MM.1S (cell line): ENCODE results near the gene ABCA1.

Experiments used
- DNase-seq: peaks from one replicate; pipeline ENCODE4 v3.0.0-alpha.2; 2015
- H2AFZ ChIP-seq: fragments of 300-600 bp; sonication (generic); 2 replicates; pipeline ENCODE4 v1.6.0; 2016; ENCODE audit warnings: antibody characterized with exemption, low read length
- H3F3A ChIP-seq: fragments of 300-600 bp; sonication (generic); 2 replicates; pipeline ENCODE4 v1.6.1; 2016; ENCODE audit warnings: mild to moderate bottlenecking, antibody characterized with exemption, low read length, moderate library complexity, mixed read lengths; ENCODE audit not compliant: insufficient read depth
- H3K27ac ChIP-seq: fragments of 300-600 bp; sonication (generic); 2 replicates; pipeline ENCODE4 v1.5.1; 2016; ENCODE audit warnings: mild to moderate bottlenecking, low read length
- H3K27me3 ChIP-seq: fragments of 300-600 bp; sonication (generic); replicated peaks from 2 replicates; pipeline ENCODE4 v1.6.0; 2016; ENCODE audit warnings: low read length; ENCODE audit not compliant: insufficient read depth
- H3K36me3 ChIP-seq: fragments of 300-600 bp; sonication (generic); replicated peaks from 2 replicates; pipeline ENCODE4 v1.6.1; 2016; ENCODE audit warnings: mild to moderate bottlenecking, low read length, mixed read lengths; ENCODE audit not compliant: insufficient read depth
- H3K4me1 ChIP-seq: fragments of 300-600 bp; sonication (generic); 2 replicates; pipeline ENCODE4 v1.6.1; 2016; ENCODE audit warnings: low read length, mixed read lengths
- H3K4me2 ChIP-seq: fragments of 300-600 bp; sonication (generic); 2 replicates; pipeline ENCODE4 v1.6.0; 2016; ENCODE audit warnings: low read depth, low read length
- H3K4me3 ChIP-seq: fragments of 300-600 bp; sonication (generic); 2 replicates; pipeline ENCODE4 v1.5.1; 2016; ENCODE audit warnings: low read length, mixed read lengths
- H3K79me2 ChIP-seq: fragments of 300-600 bp; sonication (generic); 2 replicates; pipeline ENCODE4 v1.6.1; 2016; ENCODE audit warnings: mixed run types, low read length, mixed read lengths
- H3K9ac ChIP-seq: fragments of 300-600 bp; sonication (generic); 2 replicates; pipeline ENCODE4 v1.6.1; 2016; ENCODE audit warnings: low read length, mixed read lengths
- H3K9me2 ChIP-seq: fragments of 300-600 bp; sonication (generic); replicated peaks from 2 replicates; pipeline ENCODE4 v1.6.1; 2016; ENCODE audit warnings: mild to moderate bottlenecking, low read length, mixed read lengths; ENCODE audit not compliant: insufficient read depth
- H3K9me3 ChIP-seq: fragments of 300-600 bp; sonication (generic); replicated peaks from 2 replicates; pipeline ENCODE4 v1.6.1; 2016; ENCODE audit warnings: mild to moderate bottlenecking, low read length, mixed read lengths; ENCODE audit not compliant: insufficient read depth
- H4K20me1 ChIP-seq: fragments of 300-600 bp; sonication (generic); 2 replicates; pipeline ENCODE4 v1.6.1; 2016; ENCODE audit warnings: mild to moderate bottlenecking, low read length, moderate library complexity, mixed read lengths; ENCODE audit not compliant: insufficient read depth
- EZH2 ChIP-seq: fragments of 300-600 bp; sonication (generic); optimal IDR thresholded peaks from 2 replicates; pipeline ENCODE3; 2017; ENCODE audit warnings: low read depth, mild to moderate bottlenecking, antibody characterized with exemption, low read length, mixed read lengths
- EZH2phosphoT487 ChIP-seq: fragments of 300-600 bp; sonication (generic); IDR thresholded peaks from 2 replicates; pipeline ENCODE4 v1.6.1; 2018; ENCODE audit warnings: antibody characterized with exemption, low read length
- TF ChIP-seq, protein P1 (sequence below): fragments of 300-600 bp; sonication (generic); IDR thresholded peaks from 2 replicates; pipeline ENCODE4 v1.5.1; 2016; ENCODE audit warnings: antibody characterized with exemption, low read length, mixed read lengths

The ABCA1 gene

DNA sequence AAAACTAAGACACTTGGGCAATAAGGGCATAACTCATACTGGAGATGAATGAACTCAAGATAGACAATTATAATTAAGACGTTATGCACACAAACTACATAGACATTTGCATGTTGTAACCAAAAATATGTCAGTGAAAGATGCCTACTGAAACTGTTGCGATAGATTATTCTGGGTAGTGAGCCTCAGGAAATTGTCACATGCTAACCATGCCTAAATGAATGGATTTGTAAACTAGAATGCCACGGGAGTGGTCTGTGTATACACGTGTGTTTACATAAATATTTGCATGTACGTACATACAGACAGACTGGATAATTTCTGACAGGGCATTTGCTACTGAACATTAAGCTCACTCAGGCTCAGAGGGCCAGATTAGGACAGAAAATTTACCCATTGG, 162.8 kb downstream of the ABCA1 start:
- Histone ChIP-seq H2AFZ (peak overlapping the region; percentile 100; the same call in 1 of the 2 replicates), H3K9ac (peak overlapping the region; percentile 75; the same call in 1 of the 2 replicates), H3K4me1 (peaks cover 10% of the 10 kb centered on the region), H3K27ac (peak overlapping the region; percentile 49; the same call in 1 of the 2 replicates), H3K36me3 (no peaks in the 10 kb centered on the region), H3K27me3 (no peaks in the 10 kb centered on the region), H3K9me3 (no peaks in the 10 kb centered on the region), H3K79me2 (no peaks in the 10 kb centered on the region), H3K4me2 (peak overlapping the region; percentile 95), H3F3A (peaks cover 20% of the 10 kb centered on the region), H3K4me3 (peak overlapping the region; percentile 87), H3K9me2 (no peaks in the 10 kb centered on the region), H4K20me1 (no peaks in the 10 kb centered on the region)
- DNase-seq, result peak; percentile 43
- TF ChIP-seq, protein P1, sequence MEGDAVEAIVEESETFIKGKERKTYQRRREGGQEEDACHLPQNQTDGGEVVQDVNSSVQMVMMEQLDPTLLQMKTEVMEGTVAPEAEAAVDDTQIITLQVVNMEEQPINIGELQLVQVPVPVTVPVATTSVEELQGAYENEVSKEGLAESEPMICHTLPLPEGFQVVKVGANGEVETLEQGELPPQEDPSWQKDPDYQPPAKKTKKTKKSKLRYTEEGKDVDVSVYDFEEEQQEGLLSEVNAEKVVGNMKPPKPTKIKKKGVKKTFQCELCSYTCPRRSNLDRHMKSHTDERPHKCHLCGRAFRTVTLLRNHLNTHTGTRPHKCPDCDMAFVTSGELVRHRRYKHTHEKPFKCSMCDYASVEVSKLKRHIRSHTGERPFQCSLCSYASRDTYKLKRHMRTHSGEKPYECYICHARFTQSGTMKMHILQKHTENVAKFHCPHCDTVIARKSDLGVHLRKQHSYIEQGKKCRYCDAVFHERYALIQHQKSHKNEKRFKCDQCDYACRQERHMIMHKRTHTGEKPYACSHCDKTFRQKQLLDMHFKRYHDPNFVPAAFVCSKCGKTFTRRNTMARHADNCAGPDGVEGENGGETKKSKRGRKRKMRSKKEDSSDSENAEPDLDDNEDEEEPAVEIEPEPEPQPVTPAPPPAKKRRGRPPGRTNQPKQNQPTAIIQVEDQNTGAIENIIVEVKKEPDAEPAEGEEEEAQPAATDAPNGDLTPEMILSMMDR, result no peak
- TF ChIP-seq EZH2, result no peak
- TF ChIP-seq EZH2phosphoT487, result no peak

DNA sequence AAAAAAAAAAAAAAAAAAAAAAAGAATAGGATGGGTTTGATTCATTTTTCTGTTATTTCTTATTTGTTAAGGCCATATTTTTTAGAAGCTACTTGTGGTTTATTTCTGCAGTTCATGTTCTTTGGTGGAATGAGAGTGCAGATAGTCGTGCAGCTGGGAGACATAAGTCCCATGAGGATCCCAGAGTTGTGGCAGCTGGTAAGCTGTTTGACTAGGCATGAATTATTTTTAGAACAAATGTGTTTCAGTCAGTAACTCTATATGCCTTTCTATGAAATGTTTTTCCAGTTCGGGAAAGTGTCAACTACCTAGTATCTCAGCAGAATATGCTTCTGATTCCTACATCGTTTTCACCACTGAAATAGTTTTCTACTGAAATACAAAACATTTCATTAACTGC, 169.0 kb downstream of the ABCA1 start:
- H3K4me2 ChIP-seq, result no peak overlapping the region
- H3K9ac ChIP-seq, result no peak overlapping the region
- DNase-seq, result no peak
- H3K4me3 ChIP-seq, result no peak overlapping the region
- H3K27ac ChIP-seq, result no peak overlapping the region
- H3K9me3 ChIP-seq, result no peaks in the 10 kb centered on the region
- H3K4me1 ChIP-seq, result no peaks in the 10 kb centered on the region
- 0 out of 2 replicates have a peak, but pooled peaks cover 4% of the 10 kb centered on the region for H3F3A ChIP-seq
- H2AFZ ChIP-seq, result no peak overlapping the region
- H3K36me3 ChIP-seq, result no peaks in the 10 kb centered on the region; the same call in 1 of the 2 replicates
- H4K20me1 ChIP-seq, result no peaks in the 10 kb centered on the region
- TF ChIP-seq, protein P1, result no peak
- TF ChIP-seq EZH2phosphoT487 (no peak), EZH2 (no peak)
- H3K9me2 ChIP-seq, result no peaks in the 10 kb centered on the region
- H3K79me2 ChIP-seq, result no peaks in the 10 kb centered on the region
- H3K27me3 ChIP-seq, result no peaks in the 10 kb centered on the region

DNA sequence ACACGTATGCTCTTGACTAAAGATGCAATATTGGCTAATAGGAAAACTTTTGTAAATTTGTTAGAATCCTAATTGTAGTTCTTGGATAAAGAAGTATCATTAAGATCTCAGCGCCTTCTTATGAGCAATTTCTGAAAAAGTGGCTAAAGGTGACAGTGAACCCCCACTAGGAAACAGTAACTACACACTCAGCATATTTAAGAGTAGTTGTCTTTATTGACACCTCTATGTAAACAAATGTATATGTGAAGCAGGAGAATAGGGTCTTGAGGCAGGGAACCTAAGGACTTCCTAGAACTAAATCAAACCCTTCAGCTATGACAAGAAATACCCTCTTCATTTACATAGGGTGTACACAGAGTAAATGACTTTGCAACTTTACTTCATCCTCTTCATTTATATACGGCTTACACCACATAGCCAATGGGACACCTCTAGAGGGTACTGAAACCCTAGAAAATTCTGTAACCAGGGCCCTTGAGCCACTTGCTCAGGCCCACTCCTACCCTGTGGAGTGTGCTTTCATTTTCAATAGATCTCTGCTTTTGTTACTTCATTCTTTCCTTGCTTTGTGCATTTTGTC, 177.7 kb downstream of the ABCA1 start:
- Histone ChIP-seq H4K20me1 (no peaks in the 10 kb centered on the region), H3K9me2 (no peaks in the 10 kb centered on the region), H3K27me3 (no peaks in the 10 kb centered on the region), H2AFZ (no peak overlapping the region), H3K79me2 (peaks cover 12% of the 10 kb centered on the region; the same call in 1 of the 2 replicates), H3K4me3 (no peak overlapping the region), H3F3A (peaks cover 18% of the 10 kb centered on the region), H3K9me3 (no peaks in the 10 kb centered on the region), H3K27ac (peak overlapping the region; percentile 2; the same call in 1 of the 2 replicates), H3K4me2 (peak overlapping the region; percentile 30; the same call in 1 of the 2 replicates), H3K4me1 (peaks cover 15% of the 10 kb centered on the region), H3K9ac (no peak overlapping the region), H3K36me3 (no peaks in the 10 kb centered on the region)
- DNase-seq, result peak; percentile 40
- TF ChIP-seq, protein P1, result no peak
- no peak for TF ChIP-seq EZH2
- no peak for TF ChIP-seq EZH2phosphoT487
